ENCODE measurements around the gene AFAP1L2.

The AFAP1L2 gene

DNA sequence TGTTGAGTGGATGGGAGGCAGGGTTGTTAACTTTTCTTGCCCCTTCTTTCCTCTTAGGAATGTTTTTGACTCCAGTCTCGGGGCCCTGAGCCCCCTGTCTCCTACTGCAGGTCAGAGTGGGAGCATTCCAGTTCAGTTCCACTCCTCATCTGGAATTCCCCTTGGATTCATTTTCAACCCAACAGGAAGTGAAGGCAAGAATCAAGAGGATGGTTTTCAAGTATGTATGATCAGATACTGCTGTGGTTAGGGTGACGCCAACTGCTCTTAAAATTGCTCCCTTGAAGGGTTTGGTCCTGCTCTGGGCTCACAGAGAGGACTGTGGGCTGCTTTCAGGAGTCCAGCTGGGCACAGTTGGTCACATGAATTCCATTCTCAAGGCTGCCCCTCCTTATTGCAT, 143.2 kb downstream of the AFAP1L2 start:
- H3K4me1 Mint-ChIP-seq, result no peaks in the 10 kb centered on the region
- no peak overlapping the region for H3K27ac Mint-ChIP-seq
- H3K27me3 Mint-ChIP-seq, result no peaks in the 10 kb centered on the region
- no peak for ATAC-seq
- H3K4me3 Mint-ChIP-seq, result no peak overlapping the region
- H3K9me3 Mint-ChIP-seq, result no peaks in the 10 kb centered on the region
- H3K36me3 Mint-ChIP-seq, result no peaks in the 10 kb centered on the region

DNA sequence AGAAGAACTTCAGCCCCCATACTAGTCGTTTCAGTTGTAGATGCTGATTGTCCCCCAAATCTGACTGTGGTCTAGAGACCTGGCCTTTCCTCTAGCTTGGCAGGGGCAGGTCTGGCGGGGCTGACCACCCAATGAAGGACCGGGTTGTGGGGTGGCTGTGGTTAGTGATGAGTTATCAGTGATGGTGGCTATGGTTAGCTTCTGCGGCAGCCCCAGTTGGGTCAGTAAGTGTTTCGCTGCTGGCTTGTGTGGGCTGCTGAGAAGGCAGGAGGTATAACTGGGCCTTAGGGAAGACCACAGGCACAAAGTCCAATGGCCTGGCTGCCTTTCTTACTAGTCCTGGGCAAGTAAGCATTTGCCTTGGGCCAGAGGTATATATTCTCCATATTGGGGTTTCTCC, 143.9 kb downstream of the AFAP1L2 start:
- H3K4me3 Mint-ChIP-seq, result no peak overlapping the region
- no peaks in the 10 kb centered on the region for H3K36me3 Mint-ChIP-seq
- H3K27ac Mint-ChIP-seq, result no peak overlapping the region
- no peaks in the 10 kb centered on the region for H3K9me3 Mint-ChIP-seq
- no peaks in the 10 kb centered on the region for H3K4me1 Mint-ChIP-seq
- H3K27me3 Mint-ChIP-seq, result peaks cover 2% of the 10 kb centered on the region
- no peak for ATAC-seq

GRCh38 chr10:114259824-114260223, 144.5 kb downstream of the AFAP1L2 start:
- Mint-ChIP-seq H3K4me1 (no peaks in the 10 kb centered on the region), H3K27me3 (peaks cover 7% of the 10 kb centered on the region), H3K9me3 (no peaks in the 10 kb centered on the region), H3K27ac (no peak overlapping the region), H3K4me3 (no peak overlapping the region), H3K36me3 (no peaks in the 10 kb centered on the region)
- no peak for ATAC-seq

DNA sequence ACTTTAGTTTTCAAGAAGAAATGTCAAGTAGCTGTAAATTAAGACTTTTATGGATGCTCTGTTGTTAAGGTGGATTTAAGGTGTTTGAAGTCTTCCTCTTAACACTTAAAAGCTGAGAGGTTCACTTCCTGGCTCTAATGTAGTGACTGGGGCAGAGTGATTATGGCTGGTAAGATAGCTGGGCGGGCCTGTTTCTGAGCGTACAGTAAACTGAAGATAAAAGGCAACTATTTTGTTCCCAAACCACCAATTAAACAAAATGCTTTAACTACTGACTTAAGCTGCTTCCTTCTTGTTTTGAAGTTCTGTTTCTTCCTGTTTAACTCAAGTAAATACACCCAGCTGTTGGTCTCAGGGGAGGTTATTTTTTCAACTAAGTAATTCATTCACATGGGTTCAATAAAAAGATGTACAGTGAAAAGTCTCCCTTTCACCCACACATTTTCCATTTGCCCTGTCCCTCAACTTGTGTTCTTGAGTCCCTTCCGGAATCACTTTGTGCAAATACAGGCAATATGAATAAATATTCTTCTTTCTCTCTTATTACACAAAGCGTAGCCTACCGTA, 145.9 kb downstream of the AFAP1L2 start:
- ATAC-seq, result no peak
- no peak overlapping the region for H3K4me3 Mint-ChIP-seq
- no peak overlapping the region for H3K27ac Mint-ChIP-seq
- H3K9me3 Mint-ChIP-seq, result no peaks in the 10 kb centered on the region
- H3K36me3 Mint-ChIP-seq, result no peaks in the 10 kb centered on the region
- peaks cover 18% of the 10 kb centered on the region for H3K27me3 Mint-ChIP-seq
- no peaks in the 10 kb centered on the region for H3K4me1 Mint-ChIP-seq

DNA sequence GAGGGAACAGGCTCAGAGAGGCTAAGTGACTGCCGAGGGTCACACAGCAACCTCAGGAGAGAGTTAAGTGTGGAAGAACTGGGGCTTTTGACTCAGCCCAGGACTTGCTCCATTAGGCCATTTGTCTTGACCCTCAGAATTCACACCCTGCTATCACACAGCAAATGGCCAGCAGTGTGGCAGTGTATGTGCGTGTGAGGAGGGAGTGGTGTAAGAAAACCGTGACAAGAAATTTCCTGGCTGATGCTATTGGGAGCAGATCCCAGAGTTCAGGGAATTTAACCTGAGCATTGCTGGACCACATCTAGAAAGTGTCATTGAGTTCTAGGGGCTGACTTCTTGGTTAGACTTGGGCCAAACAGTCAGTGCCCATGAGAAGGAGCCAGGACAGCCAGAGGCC, 146.8 kb downstream of the AFAP1L2 start:
- Mint-ChIP-seq H3K4me3 (no peak overlapping the region), H3K27me3 (peaks cover 27% of the 10 kb centered on the region), H3K9me3 (no peaks in the 10 kb centered on the region), H3K36me3 (no peaks in the 10 kb centered on the region), H3K27ac (no peak overlapping the region), H3K4me1 (no peaks in the 10 kb centered on the region)
- ATAC-seq, result no peak

DNA sequence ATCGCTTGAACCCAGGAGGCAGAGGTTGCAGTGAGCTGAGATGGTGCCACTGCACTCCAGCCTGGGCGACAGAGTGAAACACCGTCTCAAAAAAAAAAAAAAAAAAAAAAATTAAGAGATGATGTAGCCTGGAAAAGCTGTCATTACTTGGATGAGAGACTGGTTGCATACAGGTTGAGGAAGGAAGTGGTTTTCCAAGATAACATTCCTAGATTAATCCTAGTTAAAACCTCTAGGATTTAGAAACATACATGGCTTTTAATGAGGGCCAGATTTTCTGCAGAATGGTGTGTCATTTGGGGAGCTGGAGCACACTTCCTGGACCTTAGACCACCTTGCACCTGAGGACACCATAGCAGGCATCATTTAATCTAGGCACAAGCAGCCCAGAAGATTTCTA, 147.5 kb downstream of the AFAP1L2 start:
- Mint-ChIP-seq H3K27ac (no peak overlapping the region), H3K36me3 (no peaks in the 10 kb centered on the region), H3K4me3 (no peak overlapping the region), H3K9me3 (no peaks in the 10 kb centered on the region), H3K27me3 (peaks cover 33% of the 10 kb centered on the region), H3K4me1 (no peaks in the 10 kb centered on the region)
- ATAC-seq, result no peak

DNA sequence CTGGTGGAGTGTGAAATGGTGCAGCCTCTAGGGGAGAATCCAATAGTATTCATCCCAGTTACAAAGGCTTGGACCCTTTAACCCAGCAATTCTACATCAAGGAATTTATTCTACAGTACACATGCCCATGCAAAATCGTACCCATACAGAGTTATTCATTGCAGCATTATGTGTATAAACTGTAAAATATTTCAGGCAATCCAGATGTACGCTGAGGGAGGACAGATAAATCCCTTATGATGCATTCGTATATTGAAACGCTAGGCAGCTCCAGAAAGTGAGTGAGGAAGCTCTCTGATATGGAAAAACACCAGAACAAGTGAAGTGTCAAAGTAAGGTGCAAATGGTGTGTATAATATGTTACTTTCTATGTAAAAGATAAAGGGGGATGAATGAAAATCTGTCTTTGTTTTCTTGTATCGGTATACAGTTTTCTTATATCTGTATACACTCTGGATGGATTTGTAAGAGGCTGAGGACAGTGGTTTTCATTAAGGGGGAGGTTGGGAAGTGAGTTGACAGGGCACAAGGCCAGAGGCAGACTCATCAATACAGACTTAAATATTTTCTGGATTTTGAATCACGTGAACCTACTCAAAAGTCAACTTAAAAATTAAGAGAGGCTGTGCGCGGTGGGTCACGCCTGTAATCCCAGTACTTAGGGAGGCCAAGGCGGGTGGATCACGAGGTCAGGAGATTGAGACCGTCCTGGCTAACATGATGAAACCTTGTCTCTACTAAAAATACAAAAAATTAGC, 148.1 kb downstream of the AFAP1L2 start:
- no peak for ATAC-seq
- Mint-ChIP-seq H3K9me3 (no peaks in the 10 kb centered on the region), H3K27me3 (peaks cover 40% of the 10 kb centered on the region), H3K4me3 (no peak overlapping the region), H3K27ac (no peak overlapping the region), H3K4me1 (no peaks in the 10 kb centered on the region), H3K36me3 (no peaks in the 10 kb centered on the region)

GRCh38 chr10:114255227-114255626, 149.1 kb downstream of the AFAP1L2 start:
- no peak overlapping the region for H3K27ac Mint-ChIP-seq
- ATAC-seq, result no peak
- no peaks in the 10 kb centered on the region for H3K36me3 Mint-ChIP-seq
- no peaks in the 10 kb centered on the region for H3K4me1 Mint-ChIP-seq
- H3K4me3 Mint-ChIP-seq, result no peak overlapping the region
- H3K9me3 Mint-ChIP-seq, result no peaks in the 10 kb centered on the region
- H3K27me3 Mint-ChIP-seq, result peaks cover 44% of the 10 kb centered on the region

GRCh38 chr10:114252883-114253282, 151.4 kb downstream of the AFAP1L2 start:
- Mint-ChIP-seq H3K4me3 (no peak overlapping the region), H3K4me1 (no peaks in the 10 kb centered on the region), H3K9me3 (peaks cover 3% of the 10 kb centered on the region), H3K36me3 (no peaks in the 10 kb centered on the region), H3K27ac (no peak overlapping the region), H3K27me3 (peaks cover 52% of the 10 kb centered on the region)
- ATAC-seq, result no peak

DNA sequence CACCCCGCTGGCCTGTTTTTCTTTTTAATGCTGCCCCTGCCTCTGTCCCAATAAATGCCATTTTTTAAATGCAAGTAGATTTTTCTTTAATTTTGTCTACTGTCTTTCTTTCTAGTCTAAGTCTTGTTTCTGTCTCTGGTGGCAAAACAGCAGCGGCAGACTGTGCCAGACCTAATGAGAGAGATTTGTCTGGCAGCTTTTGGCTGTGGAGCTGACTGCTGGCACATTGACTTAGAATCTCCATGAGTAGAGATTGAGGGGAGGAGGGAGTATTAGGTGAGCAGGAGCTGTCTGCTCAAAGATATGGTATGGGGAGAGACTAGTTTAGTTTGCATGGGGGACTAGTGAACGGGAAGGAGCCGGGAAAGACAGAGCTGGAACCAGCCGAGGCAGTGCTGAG, 152.2 kb downstream of the AFAP1L2 start:
- Mint-ChIP-seq H3K27ac (no peak overlapping the region), H3K4me1 (no peaks in the 10 kb centered on the region)

DNA sequence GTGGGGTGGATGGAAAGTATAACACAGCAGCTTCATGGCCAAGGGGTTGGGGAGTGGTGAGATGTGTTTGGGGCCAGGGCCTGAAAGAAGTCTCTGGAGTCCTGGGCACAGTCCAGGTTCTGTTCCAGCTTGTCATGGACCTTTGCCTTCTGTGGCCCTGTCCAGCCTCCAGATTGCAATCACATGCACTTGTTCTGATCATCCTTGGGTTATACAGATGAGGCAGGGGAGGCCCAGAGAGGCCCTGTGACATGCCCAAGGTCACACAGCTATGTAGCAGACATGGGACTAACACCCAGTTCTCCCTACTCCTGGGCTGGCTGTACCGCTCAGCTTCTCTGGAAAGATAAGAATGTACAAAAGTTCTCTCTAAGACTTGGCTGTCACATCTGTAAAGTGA, 153.6 kb downstream of the AFAP1L2 start:
- H3K36me3 Mint-ChIP-seq, result no peaks in the 10 kb centered on the region
- H3K4me1 Mint-ChIP-seq, result no peaks in the 10 kb centered on the region
- ATAC-seq, result peak; percentile 13
- peaks cover 57% of the 10 kb centered on the region for H3K27me3 Mint-ChIP-seq
- H3K9me3 Mint-ChIP-seq, result peaks cover 3% of the 10 kb centered on the region
- H3K27ac Mint-ChIP-seq, result no peak overlapping the region
- H3K4me3 Mint-ChIP-seq, result no peak overlapping the region

More for the DNA sequence above, 152.2 kb downstream of the AFAP1L2 start:
- Mint-ChIP-seq H3K9me3 (peaks cover 3% of the 10 kb centered on the region), H3K4me3 (no peak overlapping the region), H3K27me3 (peaks cover 52% of the 10 kb centered on the region), H3K36me3 (no peaks in the 10 kb centered on the region)
- ATAC-seq, result no peak

DNA sequence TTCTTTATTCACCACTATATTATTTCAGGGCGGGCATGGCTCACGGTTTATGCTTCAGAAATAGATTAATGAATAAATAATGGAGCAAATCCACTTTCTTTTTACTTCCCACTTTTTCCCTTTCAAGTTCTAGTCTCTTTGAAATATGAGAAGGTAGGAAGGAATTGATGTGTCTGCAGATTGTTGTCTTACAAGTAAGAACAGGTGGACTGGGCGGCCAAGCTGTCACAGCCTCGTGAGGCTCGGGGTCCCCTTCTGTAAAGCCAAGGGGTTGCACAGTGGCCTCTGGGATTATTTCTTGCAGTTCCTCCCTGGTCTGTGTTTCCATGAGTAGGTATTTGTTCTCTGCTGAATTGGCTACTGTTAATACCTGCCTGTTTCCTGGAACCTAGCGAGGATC, 154.1 kb downstream of the AFAP1L2 start:
- H3K4me1 Mint-ChIP-seq, result no peaks in the 10 kb centered on the region
- H3K36me3 Mint-ChIP-seq, result no peaks in the 10 kb centered on the region
- no peak overlapping the region for H3K4me3 Mint-ChIP-seq
- peaks cover 3% of the 10 kb centered on the region for H3K9me3 Mint-ChIP-seq
- no peak overlapping the region for H3K27ac Mint-ChIP-seq
- H3K27me3 Mint-ChIP-seq, result peaks cover 58% of the 10 kb centered on the region
- no peak for ATAC-seq

DNA sequence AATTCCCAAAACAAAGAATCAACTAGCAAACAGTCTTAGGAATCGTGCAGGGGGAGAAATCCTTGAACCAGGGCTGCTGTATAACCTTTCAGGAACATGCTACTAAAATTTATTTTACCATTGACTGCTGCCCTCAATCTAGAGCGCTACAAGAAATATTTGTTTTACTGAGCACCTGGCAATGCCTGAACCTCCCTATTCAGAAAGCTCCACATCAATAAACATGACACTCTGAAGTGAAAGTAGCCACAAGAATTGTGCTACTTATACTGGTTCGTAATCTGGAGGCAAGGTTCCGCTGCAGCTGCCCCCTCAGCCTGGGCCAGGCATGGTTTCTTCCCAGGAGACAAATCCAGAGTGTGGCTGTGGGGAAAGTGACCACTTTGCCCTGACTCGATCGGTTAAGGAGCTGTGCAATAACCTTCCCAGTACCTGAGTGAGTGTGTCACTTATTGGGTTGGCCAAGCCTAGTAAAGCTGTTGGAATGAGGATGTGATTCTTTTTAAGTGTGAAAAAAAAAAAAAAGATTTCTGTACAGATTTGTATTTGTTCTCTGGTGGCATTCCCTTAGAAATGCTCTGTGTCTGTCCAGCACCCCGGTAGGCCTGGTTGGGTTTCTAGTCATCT, 157.5 kb downstream of the AFAP1L2 start:
- peaks cover 62% of the 10 kb centered on the region for H3K27me3 Mint-ChIP-seq
- H3K36me3 Mint-ChIP-seq, result no peaks in the 10 kb centered on the region
- peaks cover 3% of the 10 kb centered on the region for H3K9me3 Mint-ChIP-seq
- H3K4me3 Mint-ChIP-seq, result no peak overlapping the region
- no peak for ATAC-seq
- H3K4me1 Mint-ChIP-seq, result no peaks in the 10 kb centered on the region
- H3K27ac Mint-ChIP-seq, result no peak overlapping the region

GRCh38 chr10:114245121-114245791, 159.0 kb downstream of the AFAP1L2 start:
- Mint-ChIP-seq H3K27ac (no peak overlapping the region), H3K9me3 (peaks cover 3% of the 10 kb centered on the region), H3K36me3 (no peaks in the 10 kb centered on the region), H3K27me3 (peaks cover 66% of the 10 kb centered on the region), H3K4me1 (no peaks in the 10 kb centered on the region), H3K4me3 (no peak overlapping the region)
- no peak for ATAC-seq

Data from stimulated activated memory B cell treated with anti-CD40 and anti-IgM and Interleukin-4, amounts not matched to agents 10 μg/mL and 1 μg/mL and 100 μg/mL, for 72 hours (primary cell).